ENCODE data around the gene TBL3. TPM values are rescaled to one million over a fixed set of nuclear protein-coding genes. Genes with fewer than 3 reads are reported as not detected.
A peak's percentile ranks its signal among the peaks of the same experiment; 100 is the strongest.

The TBL3 gene
- total and polyA plus RNA-seq, 9 of the 15 experiments (the other 6 are each of a cell fraction or from before 2014, with no cell fraction given) = 0.97 to 117 (median 24.5) TPM

DNA sequence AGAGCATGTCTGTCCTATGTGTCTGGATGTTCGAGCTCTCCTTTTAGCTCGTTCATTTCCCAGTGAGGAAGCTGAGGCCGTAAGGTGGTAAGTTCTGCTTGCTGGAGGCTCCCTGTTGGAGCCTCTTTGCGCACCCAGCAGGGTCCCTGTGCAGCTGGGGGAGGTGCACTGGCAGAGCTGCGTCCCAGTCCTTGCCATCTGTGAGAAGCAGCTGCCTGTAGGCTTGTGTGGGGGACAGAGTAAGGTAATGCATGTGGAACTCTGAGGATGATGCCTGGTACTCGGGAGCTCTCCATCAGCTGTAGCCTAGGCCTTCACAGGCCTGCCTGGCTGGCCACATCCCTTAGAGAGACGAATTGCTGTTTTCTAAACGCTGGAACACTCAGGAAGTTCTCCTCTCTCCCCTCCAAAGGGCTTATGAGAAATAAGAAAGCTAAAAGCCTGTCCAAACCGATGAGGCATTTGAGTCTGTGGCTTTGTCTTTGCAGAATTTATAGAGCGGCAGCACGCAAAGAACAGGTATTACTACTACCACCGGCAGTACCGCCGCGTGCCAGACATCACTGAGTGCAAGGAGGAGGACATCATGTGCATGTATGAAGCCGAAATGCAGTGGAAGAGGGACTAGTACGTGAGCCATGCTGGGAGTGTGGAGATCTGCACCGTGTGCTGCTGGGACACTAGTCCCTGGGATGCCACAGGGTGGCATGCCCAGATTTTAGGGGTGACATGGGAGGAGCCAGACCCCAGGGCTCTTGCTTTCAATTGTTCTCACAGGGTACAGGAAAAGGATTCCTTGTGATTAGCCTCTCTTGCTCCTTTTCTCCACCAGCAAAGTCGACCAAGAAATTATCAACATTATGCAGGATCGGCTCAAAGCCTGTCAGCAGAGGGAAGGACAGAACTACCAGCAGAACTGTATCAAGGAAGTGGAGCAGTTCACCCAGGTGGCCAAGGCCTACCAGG is 10.9 kb upstream of the TBL3 start (continued):
- TF ChIP-seq, protein P1, sequence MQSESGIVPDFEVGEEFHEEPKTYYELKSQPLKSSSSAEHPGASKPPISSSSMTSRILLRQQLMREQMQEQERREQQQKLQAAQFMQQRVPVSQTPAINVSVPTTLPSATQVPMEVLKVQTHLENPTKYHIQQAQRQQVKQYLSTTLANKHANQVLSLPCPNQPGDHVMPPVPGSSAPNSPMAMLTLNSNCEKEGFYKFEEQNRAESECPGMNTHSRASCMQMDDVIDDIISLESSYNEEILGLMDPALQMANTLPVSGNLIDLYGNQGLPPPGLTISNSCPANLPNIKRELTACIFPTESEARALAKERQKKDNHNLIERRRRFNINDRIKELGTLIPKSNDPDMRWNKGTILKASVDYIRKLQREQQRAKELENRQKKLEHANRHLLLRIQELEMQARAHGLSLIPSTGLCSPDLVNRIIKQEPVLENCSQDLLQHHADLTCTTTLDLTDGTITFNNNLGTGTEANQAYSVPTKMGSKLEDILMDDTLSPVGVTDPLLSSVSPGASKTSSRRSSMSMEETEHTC (IDR thresholded peaks at IDR 0.05) = no peak
- TF ChIP-seq GTF2E2 (tag; IDR thresholded peaks at IDR 0.05) = no peak
- no peak for TF ChIP-seq CBX5 (IDR thresholded peaks at IDR 0.05; ENCODE audit: borderline replicate concordance, low read depth)
- TF ChIP-seq TCF7L2 (IDR thresholded peaks at IDR 0.05; ENCODE audit: low read depth, low read length) = no peak
- TF ChIP-seq, protein P2, sequence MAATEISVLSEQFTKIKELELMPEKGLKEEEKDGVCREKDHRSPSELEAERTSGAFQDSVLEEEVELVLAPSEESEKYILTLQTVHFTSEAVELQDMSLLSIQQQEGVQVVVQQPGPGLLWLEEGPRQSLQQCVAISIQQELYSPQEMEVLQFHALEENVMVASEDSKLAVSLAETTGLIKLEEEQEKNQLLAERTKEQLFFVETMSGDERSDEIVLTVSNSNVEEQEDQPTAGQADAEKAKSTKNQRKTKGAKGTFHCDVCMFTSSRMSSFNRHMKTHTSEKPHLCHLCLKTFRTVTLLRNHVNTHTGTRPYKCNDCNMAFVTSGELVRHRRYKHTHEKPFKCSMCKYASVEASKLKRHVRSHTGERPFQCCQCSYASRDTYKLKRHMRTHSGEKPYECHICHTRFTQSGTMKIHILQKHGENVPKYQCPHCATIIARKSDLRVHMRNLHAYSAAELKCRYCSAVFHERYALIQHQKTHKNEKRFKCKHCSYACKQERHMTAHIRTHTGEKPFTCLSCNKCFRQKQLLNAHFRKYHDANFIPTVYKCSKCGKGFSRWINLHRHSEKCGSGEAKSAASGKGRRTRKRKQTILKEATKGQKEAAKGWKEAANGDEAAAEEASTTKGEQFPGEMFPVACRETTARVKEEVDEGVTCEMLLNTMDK (IDR thresholded peaks at IDR 0.05; ENCODE audit: borderline replicate concordance, insufficient read depth, low read depth, low read length, poor library complexity, severe bottlenecking) = peak; percentile 0
- TF ChIP-seq ZNF24 (IDR thresholded peaks at IDR 0.05) = no peak
- no peak for TF ChIP-seq ZNF830 (CRISPR knock-in tag; IDR thresholded peaks at IDR 0.05)
- TF ChIP-seq, protein P3, sequence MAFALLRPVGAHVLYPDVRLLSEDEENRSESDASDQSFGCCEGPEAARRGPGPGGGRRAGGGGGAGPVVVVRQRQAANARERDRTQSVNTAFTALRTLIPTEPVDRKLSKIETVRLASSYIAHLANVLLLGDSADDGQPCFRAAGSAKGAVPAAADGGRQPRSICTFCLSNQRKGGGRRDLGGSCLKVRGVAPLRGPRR (CRISPR knock-in tag; IDR thresholded peaks at IDR 0.05) = no peak
- TF ChIP-seq, protein P4, sequence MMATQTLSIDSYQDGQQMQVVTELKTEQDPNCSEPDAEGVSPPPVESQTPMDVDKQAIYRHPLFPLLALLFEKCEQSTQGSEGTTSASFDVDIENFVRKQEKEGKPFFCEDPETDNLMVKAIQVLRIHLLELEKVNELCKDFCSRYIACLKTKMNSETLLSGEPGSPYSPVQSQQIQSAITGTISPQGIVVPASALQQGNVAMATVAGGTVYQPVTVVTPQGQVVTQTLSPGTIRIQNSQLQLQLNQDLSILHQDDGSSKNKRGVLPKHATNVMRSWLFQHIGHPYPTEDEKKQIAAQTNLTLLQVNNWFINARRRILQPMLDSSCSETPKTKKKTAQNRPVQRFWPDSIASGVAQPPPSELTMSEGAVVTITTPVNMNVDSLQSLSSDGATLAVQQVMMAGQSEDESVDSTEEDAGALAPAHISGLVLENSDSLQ (IDR thresholded peaks at IDR 0.05) = no peak
- TF ChIP-seq ZNF57 (CRISPR knock-in tag; IDR thresholded peaks at IDR 0.05) = no peak
- no peak for TF ChIP-seq POLR3G (IDR thresholded peaks at IDR 0.05; ENCODE audit: extremely low read depth, insufficient read length, insufficient replicate concordance)
- TF ChIP-seq FOXK1 (CRISPR knock-in tag; IDR thresholded peaks at IDR 0.05; ENCODE audit: borderline replicate concordance) = peak; percentile 72
- TF ChIP-seq PCBP2 (IDR thresholded peaks at IDR 0.05; ENCODE audit: low read depth, low read length, poor library complexity, severe bottlenecking) = no peak
- TF ChIP-seq, protein P5, sequence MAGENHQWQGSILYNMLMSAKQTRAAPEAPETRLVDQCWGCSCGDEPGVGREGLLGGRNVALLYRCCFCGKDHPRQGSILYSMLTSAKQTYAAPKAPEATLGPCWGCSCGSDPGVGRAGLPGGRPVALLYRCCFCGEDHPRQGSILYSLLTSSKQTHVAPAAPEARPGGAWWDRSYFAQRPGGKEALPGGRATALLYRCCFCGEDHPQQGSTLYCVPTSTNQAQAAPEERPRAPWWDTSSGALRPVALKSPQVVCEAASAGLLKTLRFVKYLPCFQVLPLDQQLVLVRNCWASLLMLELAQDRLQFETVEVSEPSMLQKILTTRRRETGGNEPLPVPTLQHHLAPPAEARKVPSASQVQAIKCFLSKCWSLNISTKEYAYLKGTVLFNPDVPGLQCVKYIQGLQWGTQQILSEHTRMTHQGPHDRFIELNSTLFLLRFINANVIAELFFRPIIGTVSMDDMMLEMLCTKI (IDR thresholded peaks at IDR 0.05; ENCODE audit: partially characterized antibody) = no peak
- TF ChIP-seq, protein P6, sequence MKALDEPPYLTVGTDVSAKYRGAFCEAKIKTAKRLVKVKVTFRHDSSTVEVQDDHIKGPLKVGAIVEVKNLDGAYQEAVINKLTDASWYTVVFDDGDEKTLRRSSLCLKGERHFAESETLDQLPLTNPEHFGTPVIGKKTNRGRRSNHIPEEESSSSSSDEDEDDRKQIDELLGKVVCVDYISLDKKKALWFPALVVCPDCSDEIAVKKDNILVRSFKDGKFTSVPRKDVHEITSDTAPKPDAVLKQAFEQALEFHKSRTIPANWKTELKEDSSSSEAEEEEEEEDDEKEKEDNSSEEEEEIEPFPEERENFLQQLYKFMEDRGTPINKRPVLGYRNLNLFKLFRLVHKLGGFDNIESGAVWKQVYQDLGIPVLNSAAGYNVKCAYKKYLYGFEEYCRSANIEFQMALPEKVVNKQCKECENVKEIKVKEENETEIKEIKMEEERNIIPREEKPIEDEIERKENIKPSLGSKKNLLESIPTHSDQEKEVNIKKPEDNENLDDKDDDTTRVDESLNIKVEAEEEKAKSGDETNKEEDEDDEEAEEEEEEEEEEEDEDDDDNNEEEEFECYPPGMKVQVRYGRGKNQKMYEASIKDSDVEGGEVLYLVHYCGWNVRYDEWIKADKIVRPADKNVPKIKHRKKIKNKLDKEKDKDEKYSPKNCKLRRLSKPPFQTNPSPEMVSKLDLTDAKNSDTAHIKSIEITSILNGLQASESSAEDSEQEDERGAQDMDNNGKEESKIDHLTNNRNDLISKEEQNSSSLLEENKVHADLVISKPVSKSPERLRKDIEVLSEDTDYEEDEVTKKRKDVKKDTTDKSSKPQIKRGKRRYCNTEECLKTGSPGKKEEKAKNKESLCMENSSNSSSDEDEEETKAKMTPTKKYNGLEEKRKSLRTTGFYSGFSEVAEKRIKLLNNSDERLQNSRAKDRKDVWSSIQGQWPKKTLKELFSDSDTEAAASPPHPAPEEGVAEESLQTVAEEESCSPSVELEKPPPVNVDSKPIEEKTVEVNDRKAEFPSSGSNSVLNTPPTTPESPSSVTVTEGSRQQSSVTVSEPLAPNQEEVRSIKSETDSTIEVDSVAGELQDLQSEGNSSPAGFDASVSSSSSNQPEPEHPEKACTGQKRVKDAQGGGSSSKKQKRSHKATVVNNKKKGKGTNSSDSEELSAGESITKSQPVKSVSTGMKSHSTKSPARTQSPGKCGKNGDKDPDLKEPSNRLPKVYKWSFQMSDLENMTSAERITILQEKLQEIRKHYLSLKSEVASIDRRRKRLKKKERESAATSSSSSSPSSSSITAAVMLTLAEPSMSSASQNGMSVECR (CRISPR knock-in tag; IDR thresholded peaks at IDR 0.05) = 0 out of 2 replicates have a peak, but pooled peaks have one; percentile 31
